Caco-2 (cell line): ENCODE measurements around the gene SLC5A11. TPM values are rescaled to one million over a fixed set of nuclear protein-coding genes. Genes with fewer than 3 reads are reported as not detected.

Experiments
- BruUV-seq: library from RNA; stranded (reverse); fragments of 400-500 nt; replicated peaks from 2 replicates; lab custom pipeline; 2021; lab: Mats Ljungman, UMichigan
- CTCF ChIA-PET: fragments of 300-600 bp; sonication (Branson Sonifier 250); formaldehyde crosslinking; loops from one replicate; lab custom pipeline; 2022; ENCODE audit warnings: antibody characterized with exemption; lab: Charles Lee
- POLR2A ChIA-PET: fragments of 300-600 bp; sonication (Branson Sonifier 250); formaldehyde crosslinking; loops from one replicate; lab custom pipeline; 2022; ENCODE audit warnings: antibody characterized with exemption; lab: Charles Lee
- DNase-seq, 2 experiments: peaks; one replicate each; pipeline versions ENCODE4 v3.0.0 to v3.0.0-alpha.2; 2020 to 2022
- H3K27me3 ChIP-seq: replicated peaks from 2 replicates; pipeline ENCODE4 v1.6.0; 2011; ENCODE audit warnings: low read length; ENCODE audit not compliant: control insufficient read depth, insufficient read depth
- H3K36me3 ChIP-seq: 2 replicates; pipeline ENCODE4 v1.5.1; 2011; ENCODE audit warnings: low read length; ENCODE audit not compliant: control insufficient read depth, insufficient read depth
- H3K4me1 ChIP-seq: fragments of 250-450 bp; sonication (Bioruptor Pico); 2 replicates; pipeline ENCODE4 v1.5.1; 2020; ENCODE audit warnings: mild to moderate bottlenecking
- H3K4me3 ChIP-seq: 2 replicates; pipeline ENCODE4 v1.5.1; 2011; ENCODE audit warnings: low read depth, mild to moderate bottlenecking, control low read depth, low read length
- H3K9me3 ChIP-seq: fragments of 250-450 bp; sonication (Bioruptor Pico); 2 replicates; pipeline ENCODE4 v1.5.1; 2020; ENCODE audit warnings: mild to moderate bottlenecking, moderate library complexity
- H3K27ac Mint-ChIP-seq: one replicate; pipeline ENCODE4 v1.8.0; 2022; ENCODE audit warnings: mixed read lengths; ENCODE audit not compliant: unreplicated experiment
- H3K27me3 Mint-ChIP-seq: one replicate; pipeline ENCODE4 v1.8.0; 2022; ENCODE audit warnings: mixed read lengths; ENCODE audit not compliant: insufficient read depth, unreplicated experiment
- H3K36me3 Mint-ChIP-seq: one replicate; pipeline ENCODE4 v1.8.0; 2022; ENCODE audit warnings: mild to moderate bottlenecking, mixed read lengths; ENCODE audit not compliant: insufficient read depth, unreplicated experiment
- H3K4me1 Mint-ChIP-seq: one replicate; pipeline ENCODE4 v1.8.0; 2022; ENCODE audit warnings: low read depth, mixed read lengths; ENCODE audit not compliant: unreplicated experiment
- H3K4me3 Mint-ChIP-seq: one replicate; pipeline ENCODE4 v1.8.0; 2022; ENCODE audit warnings: mild to moderate bottlenecking, moderate library complexity, mixed read lengths; ENCODE audit not compliant: unreplicated experiment
- H3K9me3 Mint-ChIP-seq: one replicate; pipeline ENCODE4 v1.8.0; 2022; ENCODE audit warnings: mixed read lengths; ENCODE audit not compliant: unreplicated experiment
- intact Hi-C: fragments of 100-400 bp; cut with micrococcal nuclease; formaldehyde crosslinking; loops from one replicate; pipeline ENCODE4 v1.10.0; 2022; ENCODE audit not compliant: unreplicated experiment
- total RNA-seq: library from RNA; stranded (reverse); gene quantifications from 2 replicates; pipeline ENCODE4 v1.2.3, GENCODE V29; 2022
- TF ChIP-seq, protein P1 (sequence below), 2 experiments: fragments of 200-600 bp in 1 of 2; IDR thresholded peaks; 1 replicate in 1 of 2; 2 replicates in 1 of 2; pipeline versions ENCODE4 v1.5.1 to v1.8.0; 2011 to 2022; ENCODE audit warnings: antibody characterized with exemption in 1 of 2, control low read depth in 1 of 2, inconsistent platforms in 1 of 2, low read depth in 1 of 2, low read length in 1 of 2, mild to moderate bottlenecking in 1 of 2, moderate library complexity in 1 of 2; ENCODE audit not compliant: insufficient read depth in 1 of 2, severe bottlenecking in 1 of 2, unreplicated experiment in 1 of 2

SLC5A11 gene
- total RNA-seq, 1 experiment from 2014 or later: 0.95 TPM

GRCh38 chr16:24847358-24847664, 1.5 kb downstream of the SLC5A11 start:
- Mint-ChIP-seq H3K27me3 (no peaks in the 10 kb centered on the region), H3K4me1 (peaks cover 21% of the 10 kb centered on the region), H3K36me3 (peaks cover 13% of the 10 kb centered on the region), H3K4me3 (no peak overlapping the region), H3K27ac (no peak overlapping the region), H3K9me3 (no peaks in the 10 kb centered on the region)
- ChIA-PET CTCF (no interaction called here), POLR2A (no interaction called here)
- intact Hi-C loops: no loop called here
- TF ChIP-seq, protein P1, sequence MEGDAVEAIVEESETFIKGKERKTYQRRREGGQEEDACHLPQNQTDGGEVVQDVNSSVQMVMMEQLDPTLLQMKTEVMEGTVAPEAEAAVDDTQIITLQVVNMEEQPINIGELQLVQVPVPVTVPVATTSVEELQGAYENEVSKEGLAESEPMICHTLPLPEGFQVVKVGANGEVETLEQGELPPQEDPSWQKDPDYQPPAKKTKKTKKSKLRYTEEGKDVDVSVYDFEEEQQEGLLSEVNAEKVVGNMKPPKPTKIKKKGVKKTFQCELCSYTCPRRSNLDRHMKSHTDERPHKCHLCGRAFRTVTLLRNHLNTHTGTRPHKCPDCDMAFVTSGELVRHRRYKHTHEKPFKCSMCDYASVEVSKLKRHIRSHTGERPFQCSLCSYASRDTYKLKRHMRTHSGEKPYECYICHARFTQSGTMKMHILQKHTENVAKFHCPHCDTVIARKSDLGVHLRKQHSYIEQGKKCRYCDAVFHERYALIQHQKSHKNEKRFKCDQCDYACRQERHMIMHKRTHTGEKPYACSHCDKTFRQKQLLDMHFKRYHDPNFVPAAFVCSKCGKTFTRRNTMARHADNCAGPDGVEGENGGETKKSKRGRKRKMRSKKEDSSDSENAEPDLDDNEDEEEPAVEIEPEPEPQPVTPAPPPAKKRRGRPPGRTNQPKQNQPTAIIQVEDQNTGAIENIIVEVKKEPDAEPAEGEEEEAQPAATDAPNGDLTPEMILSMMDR (IDR thresholded peaks at IDR 0.05; ENCODE audit: insufficient read depth in 1 of 2, low read depth in 1 of 2, low read length in 1 of 2, severe bottlenecking in 1 of 2, unreplicated experiment in 1 of 2): no peak
- no peaks in the 10 kb centered on the region for H3K36me3 ChIP-seq
- peaks cover 29% of the 10 kb centered on the region for H3K4me1 ChIP-seq
- H3K27me3 ChIP-seq: no peaks in the 10 kb centered on the region
- DNase-seq: no peak
- no peak overlapping the region for H3K4me3 ChIP-seq
- no TSS peak for BruUV-seq
- H3K9me3 ChIP-seq: no peaks in the 10 kb centered on the region

DNA sequence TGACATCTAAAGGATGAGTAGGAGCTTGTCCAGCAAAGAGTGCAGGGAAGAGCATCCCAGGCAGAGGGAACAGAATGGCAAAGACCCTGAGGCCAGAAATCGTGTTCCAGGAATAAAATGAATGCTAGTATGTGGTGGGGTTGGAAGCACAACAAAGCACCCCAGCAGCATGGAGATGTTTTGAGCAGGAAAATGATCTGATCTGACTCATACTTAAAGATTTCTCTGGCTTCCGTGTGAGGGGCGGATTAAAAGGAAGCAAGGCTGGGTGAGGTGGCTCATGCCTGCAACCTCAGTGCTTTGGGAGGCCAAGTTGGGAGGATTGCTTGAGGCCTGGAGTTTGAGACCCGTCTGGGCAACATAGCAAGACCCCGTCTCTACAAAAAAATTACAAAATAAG, 2.3 kb downstream of the SLC5A11 start:
- ChIA-PET POLR2A (no interaction called here), CTCF (no interaction called here)
- no peak overlapping the region for H3K4me3 ChIP-seq
- H3K4me1 Mint-ChIP-seq: peaks cover 21% of the 10 kb centered on the region
- no peak overlapping the region for H3K27ac Mint-ChIP-seq
- H3K36me3 Mint-ChIP-seq: peaks cover 13% of the 10 kb centered on the region
- no peak for DNase-seq
- no peaks in the 10 kb centered on the region for H3K9me3 ChIP-seq
- H3K27me3 ChIP-seq: no peaks in the 10 kb centered on the region
- no peak overlapping the region for H3K4me3 Mint-ChIP-seq
- TF ChIP-seq, protein P1 (IDR thresholded peaks at IDR 0.05; ENCODE audit: insufficient read depth in 1 of 2, low read depth in 1 of 2, low read length in 1 of 2, severe bottlenecking in 1 of 2, unreplicated experiment in 1 of 2): no peak
- no TSS peak for BruUV-seq
- intact Hi-C loops: no loop called here
- no peaks in the 10 kb centered on the region for H3K9me3 Mint-ChIP-seq
- H3K4me1 ChIP-seq: peaks cover 29% of the 10 kb centered on the region
- no peaks in the 10 kb centered on the region for H3K36me3 ChIP-seq
- no peaks in the 10 kb centered on the region for H3K27me3 Mint-ChIP-seq

GRCh38 chr16:24849641-24850040, 3.9 kb downstream of the SLC5A11 start:
- peaks cover 10% of the 10 kb centered on the region for H3K4me1 Mint-ChIP-seq
- ChIA-PET CTCF (no interaction called here), POLR2A (no interaction called here)
- TF ChIP-seq, protein P1 (IDR thresholded peaks at IDR 0.05; ENCODE audit: insufficient read depth in 1 of 2, low read depth in 1 of 2, low read length in 1 of 2, severe bottlenecking in 1 of 2, unreplicated experiment in 1 of 2): no peak
- no peaks in the 10 kb centered on the region for H3K9me3 Mint-ChIP-seq
- H3K36me3 Mint-ChIP-seq: peaks cover 3% of the 10 kb centered on the region
- H3K4me3 Mint-ChIP-seq: no peak overlapping the region
- no peak overlapping the region for H3K4me3 ChIP-seq
- intact Hi-C loops: no loop called here
- H3K4me1 ChIP-seq: peaks cover 20% of the 10 kb centered on the region
- no peaks in the 10 kb centered on the region for H3K36me3 ChIP-seq
- H3K9me3 ChIP-seq: no peaks in the 10 kb centered on the region
- H3K27me3 Mint-ChIP-seq: no peaks in the 10 kb centered on the region
- H3K27me3 ChIP-seq: no peaks in the 10 kb centered on the region
- no peak overlapping the region for H3K27ac Mint-ChIP-seq
- DNase-seq: no peak
- no TSS peak for BruUV-seq
